ENCODE results near the gene MACROD1. TPM values are rescaled to one million over a fixed set of nuclear protein-coding genes. Genes with fewer than 3 reads are reported as not detected.
A peak's percentile ranks its signal among the peaks of the same experiment; 100 is the strongest.

MACROD1 gene
- total and polyA plus RNA-seq, 9 of the 15 experiments (the other 6 are each of a cell fraction or from before 2014, with no cell fraction given) = 1.1 to 60.0 (median 26.4) TPM

GRCh38 chr11:64181506-64182411 is 15.8 kb upstream of the MACROD1 start (continued):
- no peak for TF ChIP-seq HMGXB4 (CRISPR knock-in tag; IDR thresholded peaks at IDR 0.05)
- TF ChIP-seq ZBTB33 (CRISPR knock-in tag; IDR thresholded peaks at IDR 0.05) = peak; percentile 35; the same call in 1 of the 2 replicates
- peak; percentile 41 for TF ChIP-seq CBFA2T3 (IDR thresholded peaks at IDR 0.05)
- no peak for TF ChIP-seq ILK (tag; IDR thresholded peaks at IDR 0.05; ENCODE audit: borderline replicate concordance, low read depth)
- TF ChIP-seq, protein P1, sequence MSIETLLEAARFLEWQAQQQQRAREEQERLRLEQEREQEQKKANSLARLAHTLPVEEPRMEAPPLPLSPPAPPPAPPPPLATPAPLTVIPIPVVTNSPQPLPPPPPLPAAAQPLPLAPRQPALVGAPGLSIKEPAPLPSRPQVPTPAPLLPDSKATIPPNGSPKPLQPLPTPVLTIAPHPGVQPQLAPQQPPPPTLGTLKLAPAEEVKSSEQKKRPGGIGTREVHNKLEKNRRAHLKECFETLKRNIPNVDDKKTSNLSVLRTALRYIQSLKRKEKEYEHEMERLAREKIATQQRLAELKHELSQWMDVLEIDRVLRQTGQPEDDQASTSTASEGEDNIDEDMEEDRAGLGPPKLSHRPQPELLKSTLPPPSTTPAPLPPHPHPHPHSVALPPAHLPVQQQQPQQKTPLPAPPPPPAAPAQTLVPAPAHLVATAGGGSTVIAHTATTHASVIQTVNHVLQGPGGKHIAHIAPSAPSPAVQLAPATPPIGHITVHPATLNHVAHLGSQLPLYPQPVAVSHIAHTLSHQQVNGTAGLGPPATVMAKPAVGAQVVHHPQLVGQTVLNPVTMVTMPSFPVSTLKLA (conservative IDR thresholded peaks at IDR 0.05) = peak; percentile 53 to 71
- no peak for TF ChIP-seq SNAPC5 (CRISPR knock-in tag; IDR thresholded peaks at IDR 0.05)
- no peak for TF ChIP-seq ZBTB1 (CRISPR knock-in tag; IDR thresholded peaks at IDR 0.05; ENCODE audit: borderline replicate concordance, low read depth)
- no peak; the same call in 1 of the 2 replicates for TF ChIP-seq NKRF (IDR thresholded peaks at IDR 0.05; ENCODE audit: borderline replicate concordance)
- no peak for TF ChIP-seq MAFK (IDR thresholded peaks at IDR 0.05; ENCODE audit: low read length)
- peak; percentile 74; the same call in 1 of the 2 replicates for TF ChIP-seq ZNF263 (CRISPR knock-in tag; IDR thresholded peaks at IDR 0.05; ENCODE audit: borderline replicate concordance)
- TF ChIP-seq, protein P2, sequence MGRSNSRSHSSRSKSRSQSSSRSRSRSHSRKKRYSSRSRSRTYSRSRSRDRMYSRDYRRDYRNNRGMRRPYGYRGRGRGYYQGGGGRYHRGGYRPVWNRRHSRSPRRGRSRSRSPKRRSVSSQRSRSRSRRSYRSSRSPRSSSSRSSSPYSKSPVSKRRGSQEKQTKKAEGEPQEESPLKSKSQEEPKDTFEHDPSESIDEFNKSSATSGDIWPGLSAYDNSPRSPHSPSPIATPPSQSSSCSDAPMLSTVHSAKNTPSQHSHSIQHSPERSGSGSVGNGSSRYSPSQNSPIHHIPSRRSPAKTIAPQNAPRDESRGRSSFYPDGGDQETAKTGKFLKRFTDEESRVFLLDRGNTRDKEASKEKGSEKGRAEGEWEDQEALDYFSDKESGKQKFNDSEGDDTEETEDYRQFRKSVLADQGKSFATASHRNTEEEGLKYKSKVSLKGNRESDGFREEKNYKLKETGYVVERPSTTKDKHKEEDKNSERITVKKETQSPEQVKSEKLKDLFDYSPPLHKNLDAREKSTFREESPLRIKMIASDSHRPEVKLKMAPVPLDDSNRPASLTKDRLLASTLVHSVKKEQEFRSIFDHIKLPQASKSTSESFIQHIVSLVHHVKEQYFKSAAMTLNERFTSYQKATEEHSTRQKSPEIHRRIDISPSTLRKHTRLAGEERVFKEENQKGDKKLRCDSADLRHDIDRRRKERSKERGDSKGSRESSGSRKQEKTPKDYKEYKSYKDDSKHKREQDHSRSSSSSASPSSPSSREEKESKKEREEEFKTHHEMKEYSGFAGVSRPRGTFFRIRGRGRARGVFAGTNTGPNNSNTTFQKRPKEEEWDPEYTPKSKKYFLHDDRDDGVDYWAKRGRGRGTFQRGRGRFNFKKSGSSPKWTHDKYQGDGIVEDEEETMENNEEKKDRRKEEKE (IDR thresholded peaks at IDR 0.05; ENCODE audit: borderline replicate concordance in 1 of 2, control insufficient read depth in 1 of 2, low read depth in 2 of 2, low read length in 1 of 2) = no peak
- TF ChIP-seq HEY1 (CRISPR knock-in tag; IDR thresholded peaks at IDR 0.05; ENCODE audit: borderline replicate concordance) = no peak
- TF ChIP-seq MCM5 (IDR thresholded peaks at IDR 0.05; ENCODE audit: low read depth) = no peak
